ENCODE results near the gene XRRA1.
"Not testable (repeated sequence)": the region's sequence is repeated elsewhere in the genome, so short reads cannot be mapped to it uniquely, and the experiment has no call there.

The XRRA1 gene, protein sequence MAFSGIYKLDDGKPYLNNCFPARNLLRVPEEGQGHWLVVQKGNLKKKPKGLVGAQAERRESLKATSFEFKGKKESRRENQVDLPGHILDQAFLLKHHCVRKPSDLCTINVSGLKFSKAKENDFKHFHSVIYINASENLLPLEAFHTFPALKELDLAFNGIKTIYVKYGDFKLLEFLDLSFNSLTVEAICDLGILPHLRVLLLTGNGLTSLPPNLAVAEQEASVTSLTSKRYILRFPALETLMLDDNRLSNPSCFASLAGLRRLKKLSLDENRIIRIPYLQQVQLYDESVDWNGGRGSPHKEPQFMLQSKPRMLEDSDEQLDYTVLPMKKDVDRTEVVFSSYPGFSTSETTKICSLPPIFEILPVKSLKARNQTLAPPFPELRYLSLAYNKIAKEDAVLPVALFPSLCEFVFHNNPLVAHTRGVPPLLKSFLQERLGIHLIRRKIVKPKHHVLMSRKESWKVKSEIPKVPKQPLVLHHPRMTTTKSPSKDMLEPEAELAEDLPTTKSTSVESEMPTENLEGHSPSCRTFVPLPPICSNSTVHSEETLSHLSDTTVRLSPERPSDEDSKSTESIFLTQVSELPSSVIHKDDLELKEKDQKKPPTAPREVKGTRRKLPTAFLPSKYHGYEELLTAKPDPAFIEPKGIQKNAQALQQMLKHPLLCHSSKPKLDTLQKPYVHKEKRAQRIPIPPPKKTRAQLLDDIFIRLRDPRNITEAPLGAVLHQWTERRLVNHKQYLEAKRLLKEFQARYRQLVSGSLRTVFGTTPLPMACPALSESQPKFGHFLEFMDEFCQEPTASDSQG

DNA sequence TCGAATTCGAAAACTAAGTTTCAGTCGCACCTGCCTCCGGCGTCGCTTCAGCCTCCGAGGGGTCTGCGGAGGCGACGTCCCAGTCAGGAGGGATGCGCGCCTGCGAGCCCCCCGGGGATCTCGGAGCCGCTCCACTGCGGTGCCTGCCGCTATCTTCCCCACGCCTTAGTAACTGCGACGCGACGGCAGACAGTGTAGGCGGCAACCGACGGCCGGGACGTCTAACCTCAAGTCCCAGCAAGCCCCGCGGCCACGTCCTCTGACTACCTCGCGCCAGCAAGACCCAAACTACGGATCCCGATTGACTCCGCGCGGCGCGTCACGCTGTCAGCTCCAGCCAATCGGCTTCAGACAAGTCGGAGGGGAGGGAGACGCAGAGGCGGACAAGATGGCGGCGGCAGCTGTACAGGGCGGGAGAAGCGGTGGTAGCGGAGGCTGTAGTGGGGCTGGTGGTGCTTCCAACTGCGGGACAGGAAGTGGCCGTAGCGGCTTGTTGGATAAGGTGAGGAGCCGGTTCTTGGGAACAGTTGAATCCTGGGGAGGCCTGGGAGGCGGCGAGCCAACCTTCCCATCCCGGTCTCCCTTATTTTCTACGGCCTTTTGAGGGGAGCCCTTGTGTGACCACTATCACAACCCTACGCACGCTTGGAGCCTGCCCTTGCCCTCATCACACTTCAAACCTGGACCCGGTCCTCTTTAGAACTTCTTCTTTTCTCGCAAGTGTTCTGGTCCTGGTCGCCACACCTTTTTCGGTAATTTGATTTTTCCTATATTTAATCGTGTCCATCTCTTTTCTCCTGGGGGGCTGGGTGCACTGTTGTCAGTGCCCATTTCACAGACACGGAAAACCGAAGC lies at the start of gene XRRA1, which contains the start of gene SPCS2:
Gene XRRA1, minus strand, starts transcription at position 194 of the 855 bp plus-strand sequence. CDS start 8,213 bp downstream, outside the sequence.
Gene SPCS2, plus strand, starts transcription at position 369 of the 855 bp plus-strand sequence. Its CDS starts 20 bp downstream, at position 389.
- DNase-seq = peak; percentile 96

GRCh38 chr11:74992852-74993251 lies 44.0 kb upstream of the XRRA1 start:
- DNase-seq = no peak

DNA sequence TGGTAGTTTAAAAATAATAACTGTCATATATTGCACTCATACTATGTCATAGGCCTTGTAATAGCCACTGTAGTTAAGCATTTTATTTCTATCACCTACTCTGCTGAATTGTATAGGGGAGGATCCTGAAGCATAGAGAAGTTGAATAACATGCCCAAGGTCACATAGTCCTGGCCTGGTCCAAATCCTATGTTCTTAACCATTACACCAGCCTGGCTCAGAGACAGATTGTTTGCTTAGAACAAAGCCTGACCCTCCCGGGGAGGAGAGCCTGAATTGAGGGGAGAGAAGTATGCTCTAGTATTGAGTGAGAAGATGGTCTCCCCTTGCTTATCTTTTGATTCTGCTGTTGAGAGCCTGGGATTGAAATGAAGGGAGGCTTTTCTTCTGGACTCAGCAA lies 42.0 kb upstream of the XRRA1 start:
- no peak for DNase-seq

DNA sequence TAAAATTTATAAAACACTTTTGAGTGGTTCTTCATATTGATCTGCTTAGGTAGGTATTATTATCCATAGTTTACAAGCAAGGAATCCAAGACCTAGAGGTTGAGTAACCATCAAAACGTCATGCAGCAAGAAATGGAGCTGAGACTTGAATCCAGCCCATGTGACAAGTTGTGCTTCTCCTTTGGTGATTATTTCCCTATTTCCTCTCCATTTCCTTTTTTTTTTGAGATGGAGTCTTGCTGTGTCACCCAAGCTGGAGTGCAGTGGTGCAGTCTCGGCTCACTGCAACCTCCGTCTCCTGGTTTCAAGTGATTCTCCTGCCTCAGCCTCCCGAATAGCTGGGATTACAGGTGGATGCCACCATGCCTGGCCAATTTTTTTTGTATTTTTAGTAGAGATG lies 41.3 kb upstream of the XRRA1 start:
- DNase-seq = not testable (repeated sequence)

DNA sequence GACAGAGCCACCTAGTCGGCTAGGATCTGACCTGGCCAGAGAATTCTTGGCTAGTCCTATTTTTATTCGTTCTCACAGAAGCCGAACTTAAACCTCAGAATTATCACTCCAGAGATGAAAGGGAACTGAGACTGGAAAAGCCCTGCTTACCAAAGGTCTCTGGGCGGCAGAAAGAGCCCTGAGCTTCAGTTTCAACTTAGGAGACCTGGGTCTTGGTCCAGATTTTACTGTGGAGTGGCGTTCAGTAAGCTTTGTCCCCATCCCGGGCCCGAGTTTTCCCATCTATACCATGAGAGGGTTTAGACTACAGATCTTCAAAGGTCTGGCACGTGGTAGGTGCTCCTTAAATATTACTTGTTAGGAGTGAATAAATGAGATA lies 40.4 kb upstream of the XRRA1 start:
- no peak for DNase-seq

DNA sequence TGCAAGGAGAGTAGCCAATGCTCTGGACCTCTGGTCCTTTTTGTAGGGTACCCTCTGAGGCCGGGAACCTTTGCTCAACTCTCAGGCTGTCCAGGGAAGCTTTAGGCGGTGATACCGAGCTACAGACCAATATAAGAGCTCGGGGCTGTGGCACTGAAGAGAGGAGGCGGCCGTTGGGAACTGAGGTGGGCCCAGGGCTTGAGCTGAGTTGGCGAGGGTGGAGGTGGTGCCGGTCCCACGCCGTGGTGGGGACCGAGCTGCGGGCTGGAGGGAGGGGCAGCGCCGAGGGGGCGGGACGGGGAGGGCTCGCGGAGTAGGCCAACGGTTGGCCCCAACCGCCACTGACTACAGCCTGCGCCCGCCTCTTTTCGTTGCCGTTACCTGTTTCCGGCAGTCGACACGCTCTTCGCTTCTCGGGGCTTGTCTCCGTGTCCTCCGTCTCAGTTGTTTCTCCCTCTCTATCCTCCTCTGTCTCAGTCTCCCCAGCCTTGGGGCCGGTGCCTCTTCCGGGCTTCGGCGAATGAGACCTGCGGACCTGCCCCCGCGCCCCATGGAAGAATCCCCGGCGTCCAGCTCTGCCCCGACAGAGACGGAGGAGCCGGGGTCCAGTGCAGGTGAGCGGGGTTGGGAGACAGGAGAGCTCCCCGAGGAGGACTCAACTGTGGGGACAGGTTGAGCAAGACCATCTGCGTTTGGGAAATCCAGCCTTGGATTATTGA lies 39.8 kb upstream of the XRRA1 start, which contains the start of gene NEU3:
Gene NEU3, plus strand, starts transcription at position 393 of the 719 bp plus-strand sequence. Its CDS starts 128 bp downstream, at position 521.
- peak; percentile 77 for DNase-seq

DNA sequence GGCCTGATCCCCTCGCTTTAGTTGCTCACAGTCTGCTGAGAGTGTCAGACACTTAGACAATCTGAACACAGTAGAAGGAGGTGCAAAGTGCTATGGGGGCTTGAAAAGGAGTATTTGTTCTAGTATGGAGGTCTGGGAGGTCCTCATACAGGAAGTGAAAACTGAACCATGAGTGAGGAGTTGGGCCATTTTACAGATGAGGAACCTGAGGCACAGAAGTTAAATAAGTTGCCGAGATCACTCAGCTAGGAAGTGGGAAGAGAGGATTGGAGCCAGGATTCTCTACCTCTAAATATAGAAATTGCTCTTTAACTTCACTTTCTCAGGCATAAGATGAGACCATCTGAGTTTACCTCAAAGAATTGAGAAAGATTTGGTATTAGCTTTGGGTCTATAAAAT lies 35.8 kb upstream of the XRRA1 start:
- no peak for DNase-seq

DNA sequence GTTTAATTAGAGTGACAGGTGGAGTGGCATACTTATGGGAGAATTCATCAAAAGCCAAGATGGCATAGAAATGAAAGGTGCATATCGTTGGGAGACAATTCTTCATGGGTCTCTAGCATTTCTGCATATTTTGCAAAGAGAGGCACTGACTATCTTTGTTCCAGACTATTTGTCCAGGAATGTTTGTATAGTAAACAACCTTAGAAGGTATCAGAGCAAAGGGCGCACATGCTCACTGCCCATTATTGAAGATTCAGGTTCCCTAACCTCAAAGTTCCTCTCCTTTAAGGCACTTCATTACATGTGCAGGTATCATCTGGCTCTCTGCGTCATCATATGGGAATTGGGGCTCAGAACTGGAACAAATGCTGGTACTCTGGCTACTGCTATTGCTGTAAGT lies 35.2 kb upstream of the XRRA1 start:
- DNase-seq = no peak

DNA sequence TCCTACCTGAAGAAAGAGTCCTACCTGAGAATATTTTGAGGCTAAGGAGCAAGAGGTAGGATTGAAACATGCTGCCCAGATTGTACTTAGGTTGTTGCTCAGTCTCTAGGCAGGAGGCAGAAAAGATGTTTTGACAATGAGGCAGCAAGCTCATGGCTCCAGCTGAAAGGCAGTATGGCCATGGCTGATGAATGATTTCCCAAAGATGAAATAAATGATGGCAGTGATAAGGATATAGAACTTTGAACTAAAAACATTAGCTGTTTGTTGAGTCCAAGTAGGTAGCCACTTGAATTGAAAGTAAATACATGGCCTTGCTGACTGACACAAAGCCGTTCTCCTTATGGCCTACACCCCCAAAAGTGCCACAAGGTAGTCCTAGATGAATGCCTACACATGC lies 33.0 kb upstream of the XRRA1 start:
- DNase-seq = no peak

- no peak for DNase-seq
Observed at GRCh38 chr11:74980634-74981033, 31.7 kb upstream of the XRRA1 start.

- DNase-seq = no peak
Observed at GRCh38 chr11:74978041-74978440, 29.1 kb upstream of the XRRA1 start.

- no peak for DNase-seq
Observed at GRCh38 chr11:74971424-74971823, 22.5 kb upstream of the XRRA1 start.

DNA sequence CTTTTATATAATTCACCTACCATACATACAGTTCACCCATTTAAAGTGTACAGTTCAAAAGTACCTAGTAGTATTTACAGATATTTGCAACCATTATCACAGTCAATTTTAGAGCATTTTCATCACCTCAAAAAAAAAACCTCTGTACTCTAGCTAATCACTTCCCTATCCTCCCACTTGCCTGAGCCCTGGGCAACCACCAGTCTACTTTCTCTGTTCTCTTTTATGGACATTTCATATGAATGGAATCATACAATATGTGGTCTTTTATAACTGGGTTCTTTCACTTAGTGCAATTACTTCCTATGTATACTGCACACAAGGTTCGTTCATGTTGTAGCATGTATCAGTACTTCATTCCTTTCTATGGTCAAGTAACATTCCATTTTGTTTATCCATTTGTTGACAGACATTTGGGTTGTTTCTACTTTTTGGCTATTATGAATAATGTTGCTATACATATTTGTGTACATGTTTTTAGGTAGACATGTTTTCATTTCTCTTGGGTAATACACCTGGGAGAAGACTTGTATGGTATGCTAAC lies 22.0 kb upstream of the XRRA1 start:
- no peak for DNase-seq

GRCh38 chr11:74966651-74967050 lies 17.8 kb upstream of the XRRA1 start:
- no peak for DNase-seq

DNA sequence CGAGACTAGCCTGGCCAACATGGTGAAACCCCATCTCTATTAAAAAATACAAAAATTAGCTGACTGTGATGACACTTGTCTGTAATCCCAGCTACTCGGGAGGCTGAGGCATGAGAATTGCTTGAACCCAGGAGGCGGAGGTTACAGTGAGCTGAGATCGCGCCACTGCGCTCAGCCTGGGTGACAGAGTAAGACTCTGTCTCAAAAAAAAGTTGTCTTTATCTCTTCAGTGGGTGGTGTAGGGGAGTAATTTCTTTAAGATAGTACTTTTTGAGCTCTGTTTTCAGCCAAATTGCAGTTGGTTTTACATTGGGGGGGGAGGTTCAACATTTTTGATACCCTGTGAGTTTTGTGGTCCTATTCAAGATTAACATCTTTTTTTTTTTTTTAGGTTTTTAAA lies 11.2 kb upstream of the XRRA1 start:
- not testable (repeated sequence) for DNase-seq

DNA sequence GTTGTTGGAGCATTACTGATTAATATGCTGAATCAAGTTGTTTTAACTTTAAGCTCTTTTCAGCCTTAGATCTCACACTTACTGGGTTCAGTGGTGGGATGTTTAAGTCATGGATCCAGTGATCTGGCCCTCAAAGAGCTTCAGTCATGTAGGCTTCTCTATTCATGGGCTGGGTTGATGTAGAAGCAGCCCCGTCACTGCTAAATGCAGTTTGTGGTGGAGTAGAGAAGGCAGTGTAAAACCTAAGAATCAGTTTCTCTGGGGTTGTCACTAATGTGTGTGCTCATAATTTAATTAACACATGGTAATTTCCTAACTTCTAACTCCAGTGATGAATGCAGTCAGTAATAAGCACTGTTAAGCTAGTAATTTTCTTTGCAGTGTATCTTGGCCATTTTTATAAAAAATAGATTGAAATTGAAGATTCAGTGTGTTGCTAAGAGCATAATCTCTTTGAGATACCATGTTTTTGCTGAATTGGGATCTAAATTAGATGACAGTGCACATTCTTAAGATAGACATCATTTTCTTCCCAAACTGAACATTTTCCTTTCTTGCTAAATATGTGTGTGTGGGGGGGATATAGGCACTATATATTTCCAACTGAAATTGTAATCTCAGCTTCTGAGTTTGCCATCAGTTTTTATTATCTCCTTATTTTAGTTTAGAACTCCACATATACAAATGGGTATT lies 9.2 kb upstream of the XRRA1 start:
- DNase-seq = no peak

GRCh38 chr11:74956397-74957015 lies 7.6 kb upstream of the XRRA1 start:
- DNase-seq = no peak

- no peak for DNase-seq
Observed at GRCh38 chr11:74954199-74954598, 5.3 kb upstream of the XRRA1 start.

GRCh38 chr11:74953451-74953850 lies 4.6 kb upstream of the XRRA1 start:
- DNase-seq = no peak

DNA sequence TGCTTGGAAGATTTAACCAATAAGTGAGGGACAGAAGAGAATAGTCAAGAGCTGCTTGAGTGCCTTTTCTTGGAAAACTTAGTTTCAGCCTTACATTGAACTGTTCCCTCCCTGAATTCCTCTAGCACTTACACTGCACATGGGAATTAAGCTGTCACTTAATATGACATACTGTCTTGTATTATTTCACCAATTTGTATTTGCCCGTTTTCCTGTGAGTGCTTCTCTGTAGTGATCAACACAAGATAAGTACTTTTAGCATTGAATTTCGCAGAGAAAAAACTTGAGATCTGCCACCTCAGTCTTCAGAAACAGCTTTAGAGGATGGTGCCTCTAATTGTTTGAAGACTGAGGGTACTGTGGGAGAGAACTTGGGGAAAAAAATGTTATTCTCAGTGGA lies 3.9 kb upstream of the XRRA1 start:
- no peak for DNase-seq

- DNase-seq = no peak
Observed at GRCh38 chr11:74951226-74951625, 2.3 kb upstream of the XRRA1 start.
